Measurements from ENCODE around the gene SRP72. TPM values are rescaled to one million over a fixed set of nuclear protein-coding genes. Genes with fewer than 3 reads are reported as not detected.

Gene SRP72
- total RNA-seq, 4 donors from 2014 or later = 13.1 to 48.7 (median 33.7) TPM

- no peak for TF ChIP-seq POLR2AphosphoS5 (IDR thresholded peaks at IDR 0.05)
- TF ChIP-seq EP300 (IDR thresholded peaks at IDR 0.05; ENCODE audit: low read depth) = no peak
- TF ChIP-seq CTCF (IDR thresholded peaks at IDR 0.05) = no peak
- TF ChIP-seq POLR2A (IDR thresholded peaks at IDR 0.05) = no peak
- no peak for DNase-seq
- H3K27ac ChIP-seq = no peak overlapping the region
- in situ Hi-C loops (cut with MboI; ENCODE audit: low pct_ligation_motif_present in 1 of 4, low pct_unique_long_range_greater_than_20kb in 1 of 4, low sequenced_read_pairs in 3 of 4) (loop anchor here in 3 of 4 donors (10.0 to 25.0 kb wide), 2 partner anchors 254 to 262 kb away; partner anchors contain the start of gene SPINK2 (in 2 of the 3)), intact Hi-C loops (cut with DNase I; ENCODE audit: low total_unique reads) (no loop called here)
- no peaks in the 10 kb centered on the region for H3K36me3 ChIP-seq
- 75 to 76% methylated on average over 8 of the region's 8 CpGs for WGBS, 2 donors (ENCODE audit: low coverage in 1 of 2)
- H3K27me3 ChIP-seq = peaks cover 6% of the 10 kb centered on the region
- H3K4me1 ChIP-seq = no peaks in the 10 kb centered on the region
- H3K4me3 ChIP-seq = no peak overlapping the region
- no peaks in the 10 kb centered on the region for H3K9me3 ChIP-seq
These were observed 83.2 kb downstream of the SRP72 start for GRCh38 chr4:56550642-56551041.

- no peak for TF ChIP-seq POLR2A (IDR thresholded peaks at IDR 0.05)
- TF ChIP-seq EP300 (IDR thresholded peaks at IDR 0.05; ENCODE audit: low read depth) = no peak
- no peak for TF ChIP-seq CTCF (IDR thresholded peaks at IDR 0.05)
- no peak for TF ChIP-seq POLR2AphosphoS5 (IDR thresholded peaks at IDR 0.05)
- H3K9me3 ChIP-seq = no peaks in the 10 kb centered on the region
- no peaks in the 10 kb centered on the region for H3K36me3 ChIP-seq
- H3K4me3 ChIP-seq = no peak overlapping the region
- H3K4me1 ChIP-seq = no peaks in the 10 kb centered on the region
- H3K27me3 ChIP-seq = peaks cover 6% of the 10 kb centered on the region
- H3K27ac ChIP-seq = no peak overlapping the region
- WGBS, 2 donors (ENCODE audit: low coverage in 1 of 2) = 66 to 93% methylated on average over 2 of the region's 2 CpGs
- in situ Hi-C loops (cut with MboI; ENCODE audit: low pct_ligation_motif_present in 1 of 4, low pct_unique_long_range_greater_than_20kb in 1 of 4, low sequenced_read_pairs in 3 of 4) (loop anchor here in 3 of 4 donors (10.0 to 25.0 kb wide), 2 partner anchors 253 to 261 kb away; partner anchors contain the start of gene SPINK2 (in 2 of the 3)), intact Hi-C loops (cut with DNase I; ENCODE audit: low total_unique reads) (no loop called here)
- DNase-seq = no peak
These were observed 84.1 kb downstream of the SRP72 start for GRCh38 chr4:56551516-56551915.

GRCh38 chr4:56552273-56552672, 84.9 kb downstream of the SRP72 start:
- Histone ChIP-seq H3K36me3 (no peaks in the 10 kb centered on the region), H3K9me3 (no peaks in the 10 kb centered on the region), H3K27me3 (peaks cover 6% of the 10 kb centered on the region), H3K27ac (no peak overlapping the region), H3K4me1 (no peaks in the 10 kb centered on the region), H3K4me3 (no peak overlapping the region)
- intact Hi-C loops (cut with DNase I; ENCODE audit: low total_unique reads) = no loop called here
- TF ChIP-seq EP300 (IDR thresholded peaks at IDR 0.05; ENCODE audit: low read depth) = no peak
- no peak for DNase-seq
- in situ Hi-C loops (cut with MboI; ENCODE audit: low pct_ligation_motif_present in 1 of 4, low pct_unique_long_range_greater_than_20kb in 1 of 4, low sequenced_read_pairs in 3 of 4) = loop anchor here in 3 of 4 donors (10.0 to 25.0 kb wide), 2 partner anchors 253 to 260 kb away; partner anchors contain the start of gene SPINK2 (in 2 of the 3)

Other genes with a start within 250 kb of the SRP72 start
- gene AASDH, start 80.1 kb upstream of the SRP72 start, total RNA-seq = 10 to 100 TPM in 1 of 4 donors, 1 to 10 TPM in 3; 5.0 to 12.3 (median 7.6) TPM
- 10 to 100 TPM in 1 of 4 donors, 1 to 10 TPM in 2, under 1 TPM in 1; 0.75 to 12.1 (median 4.5) TPM for gene PPAT, start 32.0 kb upstream of the SRP72 start, total RNA-seq
- 10 to 100 TPM; 11.6 to 60.1 (median 22.9) TPM for gene PAICS, start 31.4 kb upstream of the SRP72 start, total RNA-seq
- gene ARL9, start 38.2 kb downstream of the SRP72 start, total RNA-seq = not detected
- gene HOPX, start 213.7 kb downstream of the SRP72 start, total RNA-seq = 10 to 100 TPM in 1 of 4 donors, 1 to 10 TPM in 3; 2.6 to 27.5 (median 7.7) TPM